M059J (cell line): ENCODE results near the gene RUBCNL. TPM values are rescaled to one million over a fixed set of nuclear protein-coding genes. Genes with fewer than 3 reads are reported as not detected.
"Not testable (repeated sequence)": the region's sequence is repeated elsewhere in the genome, so short reads cannot be mapped to it uniquely, and the experiment has no call there.

Source experiments
- DNase-seq: peaks from one replicate; pipeline ENCODE4 v3.0.0-alpha.2; 2012; ENCODE audit warnings: low read depth
- total RNA-seq: library from RNA; depleted of rRNA; stranded (reverse); fragments of >200 nt; shearing (Covaris generic); gene quantifications from 2 replicates; pipeline ENCODE4 v1.2.3, GENCODE V29; 2014; rRNA removed

Gene RUBCNL
- 0.22 and 0.54 TPM in 2 replicates for total RNA-seq

GRCh38 chr13:46387064-46387851 lies at the start of gene RUBCNL:
RUBCNL (minus strand) TSS chr13:46387252; CDS start chr13:46372475, 14,777 bp downstream.
- DNase-seq, result peak; percentile 45

- DNase-seq, result not testable (repeated sequence)
These were observed 42.5 kb upstream of the RUBCNL start for GRCh38 chr13:46429558-46429957.

- DNase-seq, result no peak
These were observed 18.4 kb upstream of the RUBCNL start for GRCh38 chr13:46405457-46405856.

- no peak for DNase-seq
These were observed 17.7 kb upstream of the RUBCNL start for GRCh38 chr13:46404733-46405100.

- DNase-seq, result peak; percentile 24
These were observed 17.0 kb upstream of the RUBCNL start for GRCh38 chr13:46403851-46404732.

- DNase-seq, result no peak
These were observed 15.1 kb upstream of the RUBCNL start for GRCh38 chr13:46402178-46402577.

- DNase-seq, result no peak
These were observed 14.4 kb upstream of the RUBCNL start for GRCh38 chr13:46401432-46401831.

- no peak for DNase-seq
These were observed 9.3 kb upstream of the RUBCNL start for GRCh38 chr13:46396341-46396740.

GRCh38 chr13:46392967-46393366 lies 5.9 kb upstream of the RUBCNL start:
- DNase-seq, result peak; percentile 19

GRCh38 chr13:46389457-46390451 lies 2.7 kb upstream of the RUBCNL start:
- peak; percentile 32 for DNase-seq

- DNase-seq, result no peak
These were observed 1.8 kb upstream of the RUBCNL start for GRCh38 chr13:46388846-46389245.

GRCh38 chr13:46388308-46388707 lies 1.3 kb upstream of the RUBCNL start:
- DNase-seq, result no peak

GRCh38 chr13:46386392-46387063 lies 524 bp downstream of the RUBCNL start:
- DNase-seq, result no peak

- peak; percentile 34 for DNase-seq
These were observed 1.1 kb downstream of the RUBCNL start for GRCh38 chr13:46385946-46386345.

GRCh38 chr13:46383383-46383782 lies 3.7 kb downstream of the RUBCNL start:
- no peak for DNase-seq

GRCh38 chr13:46382224-46382623 lies 4.8 kb downstream of the RUBCNL start:
- no peak for DNase-seq

- DNase-seq, result no peak
These were observed 6.8 kb downstream of the RUBCNL start for GRCh38 chr13:46380242-46380641.

GRCh38 chr13:46379611-46380010 lies 7.4 kb downstream of the RUBCNL start:
- no peak for DNase-seq

- DNase-seq, result no peak
These were observed 8.6 kb downstream of the RUBCNL start for GRCh38 chr13:46378411-46378810.

- no peak for DNase-seq
These were observed 9.5 kb downstream of the RUBCNL start for GRCh38 chr13:46377554-46377953.

- no peak for DNase-seq
These were observed 12.3 kb downstream of the RUBCNL start for GRCh38 chr13:46374710-46375109.
